ENCODE results near the gene SENP3.

The SENP3 gene

GRCh38 chr17:7561589-7562207 lies at the start of gene SENP3:
Gene SENP3, plus strand, starts transcription at chr17:7561919. Its CDS starts 1,158 bp downstream, at chr17:7563077.
- H3K4me3 ChIP-seq (replicated peaks in 1 of 2; ENCODE audit: low read depth in 2 of 2, low read length in 2 of 2) = peak within 1 kb of the TSS; percentile 83 to 86
- TF ChIP-seq CTCF (IDR thresholded peaks at IDR 0.05; ENCODE audit: low read depth, low read length) = no peak
- DNase-seq (ENCODE audit: low read depth in 2 of 2) = peak; percentile 87 to 93

DNA sequence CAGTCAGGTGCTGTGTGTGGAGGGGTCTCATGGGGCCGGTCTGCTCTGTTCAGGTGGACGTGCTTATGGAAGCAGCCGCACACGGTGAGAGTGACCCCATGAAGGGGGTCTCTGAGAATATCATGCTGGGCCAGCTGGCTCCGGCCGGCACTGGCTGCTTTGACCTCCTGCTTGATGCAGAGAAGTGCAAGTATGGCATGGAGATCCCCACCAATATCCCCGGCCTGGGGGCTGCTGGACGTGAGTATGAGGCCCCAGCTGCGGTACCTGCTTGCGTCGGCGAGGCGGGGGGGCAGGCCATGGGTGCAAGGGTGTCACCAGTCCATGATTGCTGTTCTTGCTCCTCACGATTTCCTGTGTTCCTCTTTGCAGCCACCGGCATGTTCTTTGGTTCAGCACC lies 49.6 kb upstream of the SENP3 start:
- DNase-seq (ENCODE audit: low read depth in 2 of 2) = no peak
- TF ChIP-seq CTCF (IDR thresholded peaks at IDR 0.05; ENCODE audit: low read depth, low read length) = no peak

DNA sequence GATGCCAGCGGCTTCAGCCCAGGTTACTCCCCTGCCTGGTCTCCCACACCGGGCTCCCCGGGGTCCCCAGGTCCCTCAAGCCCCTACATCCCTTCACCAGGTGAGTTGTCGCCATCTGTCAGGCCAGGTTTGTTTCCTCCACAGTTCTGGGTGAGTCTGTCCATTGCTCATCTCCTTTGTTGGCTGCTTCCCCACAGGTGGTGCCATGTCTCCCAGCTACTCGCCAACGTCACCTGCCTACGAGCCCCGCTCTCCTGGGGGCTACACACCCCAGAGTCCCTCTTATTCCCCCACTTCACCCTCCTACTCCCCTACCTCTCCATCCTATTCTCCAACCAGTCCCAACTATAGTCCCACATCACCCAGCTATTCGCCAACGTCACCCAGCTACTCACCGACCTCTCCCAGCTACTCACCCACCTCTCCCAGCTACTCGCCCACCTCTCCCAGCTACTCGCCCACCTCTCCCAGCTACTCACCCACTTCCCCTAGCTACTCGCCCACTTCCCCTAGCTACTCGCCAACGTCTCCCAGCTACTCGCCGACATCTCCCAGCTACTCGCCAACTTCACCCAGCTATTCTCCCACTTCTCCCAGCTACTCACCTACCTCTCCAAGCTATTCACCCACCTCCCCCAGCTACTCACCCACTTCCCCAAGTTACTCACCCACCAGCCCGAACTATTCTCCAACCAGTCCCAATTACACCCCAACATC lies 48.7 kb upstream of the SENP3 start:
- no peak for TF ChIP-seq CTCF (IDR thresholded peaks at IDR 0.05; ENCODE audit: low read depth, low read length)
- H3K4me3 ChIP-seq (replicated peaks in 1 of 2; ENCODE audit: low read depth in 2 of 2, low read length in 2 of 2) = no peak overlapping the region
- no peak for DNase-seq (ENCODE audit: low read depth in 2 of 2)

More for the DNA sequence above, 49.6 kb upstream of the SENP3 start:
- H3K4me3 ChIP-seq (replicated peaks in 1 of 2; ENCODE audit: low read depth in 2 of 2, low read length in 2 of 2) = no peak overlapping the region

DNA sequence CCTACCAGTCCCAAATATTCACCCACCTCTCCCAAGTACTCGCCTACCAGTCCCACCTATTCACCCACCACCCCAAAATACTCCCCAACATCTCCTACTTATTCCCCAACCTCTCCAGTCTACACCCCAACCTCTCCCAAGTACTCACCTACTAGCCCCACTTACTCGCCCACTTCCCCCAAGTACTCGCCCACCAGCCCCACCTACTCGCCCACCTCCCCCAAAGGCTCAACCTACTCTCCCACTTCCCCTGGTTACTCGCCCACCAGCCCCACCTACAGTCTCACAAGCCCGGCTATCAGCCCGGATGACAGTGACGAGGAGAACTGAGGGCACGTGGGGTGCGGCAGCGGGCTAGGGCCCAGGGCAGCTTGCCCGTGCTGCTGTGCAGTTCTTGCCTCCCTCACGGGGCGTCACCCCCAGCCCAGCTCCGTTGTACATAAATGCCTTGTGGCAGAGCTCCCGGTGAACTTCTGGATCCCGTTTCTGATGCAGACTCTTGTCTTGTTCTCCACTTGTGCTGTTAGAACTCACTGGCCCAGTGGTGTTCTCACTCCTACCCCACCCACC lies 47.8 kb upstream of the SENP3 start:
- no peak for DNase-seq (ENCODE audit: low read depth in 2 of 2)
- no peak for TF ChIP-seq CTCF (IDR thresholded peaks at IDR 0.05; ENCODE audit: low read depth, low read length)
- H3K4me3 ChIP-seq (replicated peaks in 1 of 2; ENCODE audit: low read depth in 2 of 2, low read length in 2 of 2) = no peak overlapping the region

DNA sequence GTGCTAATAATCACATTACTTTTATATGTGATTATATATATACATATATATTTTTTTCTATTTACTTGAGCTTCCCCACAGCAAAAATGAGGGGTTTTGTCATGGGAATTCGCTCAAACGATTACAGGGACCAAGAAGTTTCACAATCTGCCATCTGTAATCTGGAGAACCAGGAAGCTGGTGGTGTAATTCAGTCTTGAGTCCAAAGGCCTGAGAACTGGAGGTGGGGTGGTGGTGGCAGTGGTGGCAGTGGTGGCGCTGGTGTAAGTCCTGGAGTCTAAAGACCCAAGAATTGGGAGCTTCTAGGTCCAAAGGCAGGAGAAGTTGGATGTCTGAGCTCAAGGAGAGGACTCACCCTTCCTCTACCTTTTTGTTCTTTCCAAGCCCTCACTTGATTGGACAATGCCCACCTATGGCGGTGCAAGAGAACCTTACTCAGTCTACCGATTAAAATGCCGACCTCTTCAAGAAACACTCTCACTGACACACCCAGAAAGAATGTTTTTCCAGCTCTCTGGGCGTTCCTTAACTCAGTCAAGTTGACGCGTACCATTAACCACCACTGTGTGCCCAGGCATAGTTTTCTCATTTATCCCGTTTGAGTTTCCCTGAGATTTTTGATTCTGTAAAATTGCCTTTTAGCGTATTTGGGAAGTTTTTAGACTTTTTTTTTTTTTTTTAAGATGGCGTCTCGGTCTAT lies 45.7 kb upstream of the SENP3 start:
- TF ChIP-seq CTCF (IDR thresholded peaks at IDR 0.05; ENCODE audit: low read depth, low read length) = no peak
- no peak overlapping the region for H3K4me3 ChIP-seq (replicated peaks in 1 of 2; ENCODE audit: low read depth in 2 of 2, low read length in 2 of 2)
- peak in 1 of 2 donors; percentile 25 for DNase-seq (ENCODE audit: low read depth in 2 of 2)

DNA sequence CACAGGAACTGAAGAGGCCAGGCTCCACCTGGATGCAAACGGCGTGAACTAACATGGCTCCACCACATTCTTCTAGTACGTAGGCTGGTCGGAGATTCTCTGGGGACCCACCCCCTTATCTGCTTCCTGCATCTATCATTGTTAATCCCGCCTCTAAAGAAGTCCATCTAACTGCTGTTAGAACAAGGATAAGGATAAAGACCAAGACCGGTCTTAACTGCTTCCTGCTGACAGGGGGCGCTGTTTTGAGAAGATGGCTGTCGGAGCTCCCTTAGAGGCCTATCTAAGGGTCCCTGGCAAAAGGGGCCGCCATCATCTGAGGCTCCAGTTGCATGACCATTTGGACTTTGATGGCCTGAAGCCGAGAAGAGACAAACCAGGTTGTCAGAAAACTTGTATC lies 38.7 kb upstream of the SENP3 start:
- no peak overlapping the region for H3K4me3 ChIP-seq (replicated peaks in 1 of 2; ENCODE audit: low read depth in 2 of 2, low read length in 2 of 2)
- TF ChIP-seq CTCF (IDR thresholded peaks at IDR 0.05; ENCODE audit: low read depth, low read length) = peak; percentile 54
- peak; percentile 30 to 36 for DNase-seq (ENCODE audit: low read depth in 2 of 2)
